HG03135 (cell line): ENCODE data around the gene AGFG2.
"Not testable (repeated sequence)": the region's sequence is repeated elsewhere in the genome, so short reads cannot be mapped to it uniquely, and the experiment has no call there.

Source experiments
- ATAC-seq: cut with Tn5 transposase; IDR thresholded peaks from one replicate; pipeline ENCODE4 v1.9.1; 2021; ENCODE audit warnings: mild to moderate bottlenecking, moderate library complexity; ENCODE audit not compliant: unreplicated experiment

The AGFG2 gene

GRCh38 chr7:100538654-100539435 is at the start of gene AGFG2:
TSS of gene AGFG2 (plus strand) at chr7:100539203. CDS start at chr7:100539347, 144 bp downstream.
- ATAC-seq = peak; percentile 96

DNA sequence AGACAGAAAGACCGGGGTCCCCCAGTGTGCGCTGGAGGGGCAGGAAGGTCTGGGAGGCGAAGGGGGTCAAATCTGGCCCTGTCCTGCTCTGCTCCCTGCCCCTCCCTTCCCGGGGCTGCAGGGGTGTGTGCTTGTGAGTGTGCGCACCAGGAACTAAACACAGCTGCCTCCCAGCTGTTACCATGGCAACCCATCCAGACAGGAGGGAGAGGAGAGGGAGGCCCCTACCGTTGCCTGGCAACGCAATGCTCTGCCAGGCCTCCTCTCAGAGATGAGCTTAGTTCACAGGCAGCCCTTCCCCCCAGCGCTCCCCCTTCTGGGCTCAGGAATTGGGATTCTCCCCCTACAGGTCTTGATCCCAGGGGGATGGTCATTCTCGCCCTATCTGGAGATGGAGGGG is 49.2 kb upstream of the AGFG2 start:
- no peak for ATAC-seq

DNA sequence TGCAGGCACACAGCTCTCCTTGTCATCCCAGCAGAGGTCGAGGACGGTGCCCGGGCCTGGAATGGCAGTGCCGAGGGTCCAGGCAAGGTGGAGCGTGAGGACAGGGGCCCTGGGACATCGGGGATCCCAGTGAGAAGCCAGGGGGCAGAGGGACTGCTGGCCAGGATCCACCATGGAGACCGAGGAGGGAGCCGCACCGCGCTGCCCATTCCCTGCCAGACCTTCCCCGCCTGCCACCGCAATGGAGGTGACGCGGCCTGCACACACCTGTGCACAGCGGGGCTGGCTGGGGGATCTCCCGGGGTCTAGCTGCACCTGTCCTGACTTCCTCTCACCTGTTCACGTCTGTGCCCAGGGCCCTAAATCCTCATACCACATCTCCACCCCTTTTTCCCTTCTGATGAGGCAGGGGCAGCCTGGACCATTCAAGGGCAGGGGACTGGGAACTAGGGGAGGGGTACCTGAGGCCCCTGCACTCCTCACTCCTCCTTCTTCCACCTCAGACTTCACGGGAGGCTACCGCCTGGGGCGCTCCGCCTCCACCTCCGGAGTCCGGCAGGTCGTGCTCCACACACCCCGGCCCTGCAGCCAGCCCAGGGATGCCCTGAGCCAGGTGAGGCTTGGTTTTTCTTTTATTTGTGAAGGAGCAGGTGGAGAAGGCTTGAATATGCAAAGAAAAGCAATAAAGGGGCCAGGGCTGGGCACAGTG is 48.4 kb upstream of the AGFG2 start:
- no peak for ATAC-seq

DNA sequence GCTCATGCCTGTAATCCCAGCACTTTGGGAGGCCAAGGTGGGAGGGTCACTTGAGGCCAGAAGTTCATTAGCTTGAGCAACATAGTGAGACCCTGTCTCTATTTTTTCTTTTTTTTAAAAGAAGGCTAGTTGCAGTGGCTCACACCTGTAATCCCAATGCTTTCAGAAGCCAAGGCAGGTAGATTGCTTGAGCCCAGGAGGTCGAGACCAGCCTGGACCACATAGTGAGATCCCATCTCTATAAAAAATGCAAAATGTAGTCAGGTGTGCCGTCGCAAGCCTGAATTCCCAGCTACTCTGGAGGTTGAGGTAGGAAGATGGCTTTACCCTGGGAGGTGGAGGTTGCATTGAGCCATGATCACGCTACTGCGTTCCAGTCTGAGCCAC is 47.8 kb upstream of the AGFG2 start:
- ATAC-seq = no peak

GRCh38 chr7:100492738-100493475 is 46.1 kb upstream of the AGFG2 start:
- ATAC-seq = no peak

GRCh38 chr7:100493476-100494264 is 45.3 kb upstream of the AGFG2 start:
- ATAC-seq = no peak

DNA sequence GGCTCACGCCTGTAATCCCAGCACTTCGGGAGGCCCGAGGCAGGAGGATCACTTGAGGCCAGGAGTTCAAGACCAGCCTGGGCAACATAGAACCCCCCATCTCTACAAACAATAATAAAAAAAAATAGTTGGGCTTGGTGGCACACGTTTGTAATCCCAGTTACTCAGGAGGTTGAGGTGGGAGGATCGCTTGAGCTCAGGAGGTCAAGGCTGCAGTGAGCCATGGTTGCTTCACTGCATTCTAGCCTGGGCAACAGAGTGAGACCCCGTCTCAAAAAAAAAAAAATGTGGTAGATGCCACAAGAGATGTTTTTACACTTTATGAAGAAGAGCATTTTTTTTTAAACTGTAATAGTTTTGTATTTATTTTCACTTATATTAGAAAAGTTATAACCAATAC is 42.5 kb upstream of the AGFG2 start:
- ATAC-seq = no peak

- not testable (repeated sequence) for ATAC-seq
Measured at GRCh38 chr7:100500743-100501142, 38.3 kb upstream of the AGFG2 start.

DNA sequence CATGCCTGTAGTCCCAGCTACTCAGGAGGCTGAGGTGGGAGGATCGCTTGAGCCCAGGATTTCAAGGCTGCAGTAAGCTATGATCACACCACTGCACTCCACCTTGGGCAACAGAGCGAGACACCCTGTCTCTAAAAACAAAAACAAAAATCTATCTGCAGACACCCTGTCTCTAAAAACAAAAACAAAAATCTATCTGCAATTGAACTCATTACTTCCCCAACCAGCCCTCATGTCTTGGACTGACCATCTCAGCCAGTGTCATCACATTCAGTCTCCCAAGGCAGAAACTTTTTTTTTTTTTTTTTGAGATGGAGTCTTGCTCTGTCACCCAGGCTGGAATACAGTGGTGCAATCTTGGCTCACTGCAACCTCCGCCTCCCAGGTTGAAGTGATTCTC is 35.0 kb upstream of the AGFG2 start:
- ATAC-seq = not testable (repeated sequence)

DNA sequence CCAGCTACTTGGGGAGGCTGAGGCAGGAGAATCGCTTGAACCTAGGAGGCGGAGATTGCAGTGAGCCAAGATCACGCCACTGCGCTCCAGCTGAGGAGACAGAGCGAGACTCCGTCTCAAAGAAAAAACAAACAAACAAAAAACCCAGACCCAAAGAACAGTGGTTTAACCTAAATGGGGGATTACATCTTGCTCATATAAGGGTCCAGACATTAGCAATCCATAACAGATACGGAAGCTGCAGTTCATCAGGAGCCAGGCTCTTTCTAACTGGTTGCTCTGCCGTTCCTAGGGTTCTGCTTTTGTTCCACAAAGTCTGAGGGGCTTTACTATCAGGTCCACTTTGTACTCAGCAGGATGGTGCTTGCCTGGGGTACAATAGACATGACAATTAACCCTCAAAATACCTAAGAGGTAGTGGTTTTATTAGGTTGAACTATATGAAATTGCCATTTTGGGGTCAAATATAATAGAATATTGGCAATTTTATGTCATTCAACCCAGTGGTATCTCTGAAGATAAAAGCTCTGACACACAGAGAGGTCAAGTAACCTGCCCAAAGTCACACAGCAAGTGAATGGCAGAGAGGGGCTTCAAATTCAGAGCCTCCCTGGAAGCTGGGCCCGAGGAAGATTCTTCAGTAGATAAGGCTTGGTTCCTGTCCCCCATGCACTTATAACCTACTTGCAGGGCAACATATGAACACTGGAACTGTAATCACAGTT is 34.0 kb upstream of the AGFG2 start:
- no peak for ATAC-seq

GRCh38 chr7:100506356-100506923 is 32.6 kb upstream of the AGFG2 start:
- ATAC-seq = no peak

DNA sequence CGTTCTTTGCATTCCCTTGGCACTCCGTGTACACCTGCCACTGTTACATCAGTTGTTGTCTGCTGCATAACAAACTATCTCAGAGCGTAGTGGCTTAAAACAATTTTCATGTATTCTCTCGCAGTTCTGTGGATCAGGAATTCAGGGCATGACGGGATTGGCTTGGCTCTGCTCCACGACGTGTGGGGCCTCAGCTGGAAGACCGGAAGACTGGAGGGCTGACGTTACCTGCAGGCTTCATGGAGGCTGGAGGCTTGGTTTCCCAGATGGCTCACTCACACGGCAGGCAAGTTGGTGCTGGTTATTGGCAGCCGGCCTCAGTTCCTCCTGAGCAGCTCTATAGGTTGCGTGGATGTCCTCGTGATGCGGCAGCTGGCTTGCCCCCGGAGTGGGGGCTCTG is 29.8 kb upstream of the AGFG2 start:
- ATAC-seq = no peak

DNA sequence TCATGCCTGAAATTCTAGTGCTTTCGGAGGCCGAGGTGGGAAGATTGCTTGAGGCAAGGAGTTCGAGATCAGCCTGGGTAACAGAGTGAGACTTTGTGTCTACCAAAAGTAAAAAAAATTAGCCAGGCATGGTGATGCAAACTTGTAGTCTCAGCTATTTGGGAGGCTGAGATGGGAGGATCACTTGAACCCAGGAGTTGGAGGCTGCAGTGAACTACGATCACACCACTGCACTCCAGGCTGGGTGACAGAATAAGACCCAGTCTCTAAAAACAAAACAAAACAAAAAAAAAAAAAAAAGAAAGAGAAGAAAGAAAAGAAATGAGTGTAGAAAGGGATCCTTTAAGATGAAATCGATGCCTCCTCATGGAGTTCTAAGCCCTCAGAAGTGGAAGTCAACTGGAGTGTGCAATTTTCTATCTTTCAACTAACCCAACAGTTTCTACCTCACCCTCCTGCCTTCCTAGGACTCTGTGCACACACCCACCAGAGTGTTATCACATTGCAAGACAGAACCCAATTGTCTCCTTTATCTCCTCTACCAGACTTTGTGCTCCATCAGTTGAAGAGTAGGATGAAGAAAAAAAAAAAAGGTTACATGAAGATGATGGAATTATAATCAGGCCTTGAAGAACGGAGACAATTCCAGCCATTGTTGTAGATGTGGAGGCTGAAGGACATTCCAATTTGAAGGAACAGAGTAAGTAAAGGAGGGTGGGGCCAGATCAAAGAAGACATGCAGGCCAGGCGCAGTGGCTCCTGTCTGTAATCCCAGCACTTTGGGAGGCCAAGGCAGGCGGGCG is 28.4 kb upstream of the AGFG2 start:
- no peak for ATAC-seq

DNA sequence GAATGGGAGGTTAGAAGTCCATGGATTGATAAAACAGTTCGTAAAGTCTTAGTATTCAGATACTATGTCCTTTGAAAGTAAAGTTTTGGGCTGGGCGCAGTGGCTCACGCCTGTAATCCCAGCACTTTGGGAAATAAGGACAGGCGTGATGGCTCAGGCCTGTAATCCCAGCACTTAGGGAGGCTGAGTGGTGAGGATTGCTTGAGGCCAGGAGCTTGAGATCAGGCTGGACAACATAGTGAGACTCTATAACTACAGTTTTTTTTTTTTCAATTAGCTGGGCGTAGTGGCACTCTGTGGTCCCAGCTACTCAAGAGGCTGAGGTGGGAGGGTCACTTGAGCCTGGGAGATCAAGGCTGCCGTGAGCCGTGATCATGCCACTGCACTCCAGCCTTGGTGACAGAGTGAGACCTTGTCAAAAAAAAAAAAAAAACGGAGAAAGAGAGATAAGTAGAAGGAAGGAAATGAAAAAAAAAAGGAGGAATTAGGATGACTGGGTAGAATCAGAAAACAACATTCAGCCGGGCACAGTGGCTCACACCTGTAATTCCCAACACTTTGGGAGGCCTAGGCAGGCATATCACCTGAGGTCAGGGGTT is 25.7 kb upstream of the AGFG2 start:
- ATAC-seq = no peak

DNA sequence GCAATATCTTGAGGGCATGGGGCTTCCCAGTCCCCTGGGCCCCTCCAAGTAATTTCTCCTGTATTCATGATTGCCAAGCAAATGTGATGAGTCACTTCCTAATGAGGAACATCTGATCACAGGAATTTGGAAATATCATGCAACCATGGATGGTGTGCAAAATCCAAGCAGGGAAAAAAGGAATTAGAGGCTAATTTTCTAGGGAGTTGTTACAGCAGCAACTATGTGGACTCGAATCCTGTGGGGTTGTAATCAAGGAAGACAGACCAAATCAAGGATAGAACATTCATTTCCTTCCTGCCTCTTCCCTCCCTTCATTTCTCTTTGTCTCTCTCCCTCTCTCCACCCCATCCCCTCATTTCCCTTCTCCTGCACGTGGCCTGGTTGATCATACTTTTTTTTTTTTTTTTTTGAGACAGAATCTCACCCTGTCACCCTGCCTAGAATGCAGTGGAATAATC is 23.9 kb upstream of the AGFG2 start:
- ATAC-seq = no peak

DNA sequence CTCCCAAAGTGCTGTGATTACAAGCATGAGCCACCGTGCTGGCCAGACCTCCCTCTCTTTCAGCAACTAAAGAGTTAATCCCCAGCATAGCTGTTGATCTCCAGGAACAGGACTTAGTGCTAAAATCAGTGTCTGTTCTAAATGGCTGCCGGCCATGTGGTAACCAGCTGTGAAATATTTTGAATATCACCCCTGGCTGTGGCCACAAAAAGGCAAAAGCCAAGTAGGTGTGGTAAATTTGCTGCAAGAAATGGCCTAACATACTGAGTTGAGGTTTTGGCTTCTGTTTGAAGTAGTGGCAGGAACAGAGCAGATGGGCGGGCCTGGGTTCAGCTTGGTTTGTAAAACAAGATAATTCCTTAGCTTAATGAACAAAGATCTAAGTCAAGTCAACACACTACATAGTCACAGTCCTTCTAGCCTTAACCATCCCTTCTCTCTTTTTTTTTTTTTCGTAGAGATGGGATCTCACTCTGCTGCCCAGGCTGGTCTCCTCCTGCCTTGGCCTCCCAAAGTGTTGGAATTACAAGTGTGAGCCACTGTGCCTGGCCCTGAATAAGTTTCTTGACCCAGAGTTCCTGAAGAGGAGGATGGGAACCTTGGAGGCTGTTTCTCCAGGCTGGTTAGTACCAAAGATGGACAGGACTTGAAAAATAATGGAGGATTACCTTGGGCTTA is 22.7 kb upstream of the AGFG2 start:
- no peak for ATAC-seq

- no peak for ATAC-seq
Measured at GRCh38 chr7:100517305-100517704, 21.7 kb upstream of the AGFG2 start.

- no peak for ATAC-seq
Measured at GRCh38 chr7:100519580-100519979, 19.4 kb upstream of the AGFG2 start.
